Common myeloid progenitor, CD34-positive (primary cell): ENCODE measurements around the gene MEGF10.

Source experiments
- CTCF ChIA-PET: fragments of 350-600 bp; sonication (Branson Sonifier 250); formaldehyde crosslinking; loops from one replicate; lab custom pipeline; 2021; ENCODE audit warnings: antibody characterized with exemption; lab: Charles Lee
- POLR2A ChIA-PET: fragments of 350-600 bp; sonication (Branson Sonifier 250); formaldehyde crosslinking; loops from one replicate; lab custom pipeline; 2021; ENCODE audit warnings: antibody characterized with exemption; lab: Charles Lee
- DNase-seq, 3 donors: peaks; one replicate each; pipeline versions ENCODE4 v3.0.0 to v3.0.0-alpha.2; 2013
- H3K27ac ChIP-seq, 2 experiments: 1 replicate in 1 of 2; 2 replicates in 1 of 2; pipeline ENCODE4 v1.7.0; 2013; ENCODE audit warnings: inconsistent platforms in 2 of 2, low read length in 2 of 2, mild to moderate bottlenecking in 2 of 2, low read depth in 1 of 2, moderate library complexity in 1 of 2; ENCODE audit not compliant: severe bottlenecking in 2 of 2, insufficient read depth in 1 of 2, poor library complexity in 1 of 2
- H3K27me3 ChIP-seq, 5 experiments: replicated peaks in 2 of 5; 1 replicate in 3 of 5; 2 replicates in 2 of 5; pipeline versions ENCODE4 v1.6.1 to v1.7.0; 2013; ENCODE audit warnings: low read length in 4 of 5, mild to moderate bottlenecking in 2 of 5, moderate library complexity in 2 of 5, inconsistent platforms in 1 of 5; ENCODE audit not compliant: insufficient read depth in 5 of 5, control insufficient read depth in 4 of 5
- H3K36me3 ChIP-seq, 4 experiments: 1 replicate in 2 of 4; 2 replicates in 2 of 4; pipeline versions ENCODE4 v1.6.1 to v1.7.0; 2013; ENCODE audit warnings: low read length in 3 of 4, control low read depth in 1 of 4, mild to moderate bottlenecking in 1 of 4; ENCODE audit not compliant: control insufficient read depth in 4 of 4, insufficient read depth in 4 of 4
- H3K4me1 ChIP-seq, 4 experiments: 1 replicate in 3 of 4; 2 replicates in 1 of 4; pipeline versions ENCODE4 v1.6.1 to v1.7.1; 2013; ENCODE audit warnings: low read length in 3 of 4, mild to moderate bottlenecking in 3 of 4, control low read depth in 1 of 4, inconsistent platforms in 1 of 4, moderate library complexity in 1 of 4; ENCODE audit not compliant: control insufficient read depth in 4 of 4, insufficient read depth in 4 of 4; ENCODE audit errors: control extremely low read depth in 1 of 4
- H3K4me3 ChIP-seq, 7 experiments: 1 replicate in 4 of 7; 2 replicates in 3 of 7; pipeline versions ENCODE4 v1.5.1 to v1.7.0; 2013; ENCODE audit warnings: mild to moderate bottlenecking in 7 of 7, low read length in 6 of 7, moderate library complexity in 6 of 7, inconsistent platforms in 2 of 7, low read depth in 2 of 7, control low read depth in 1 of 7; ENCODE audit not compliant: insufficient read depth in 4 of 7, control insufficient read depth in 1 of 7; ENCODE audit errors: extremely low read depth in 1 of 7
- H3K9me3 ChIP-seq, 5 experiments: 1 replicate in 4 of 5; 2 replicates in 1 of 5; pipeline versions ENCODE4 v1.6.1 to v1.7.1; 2013; ENCODE audit warnings: low read length in 4 of 5, mild to moderate bottlenecking in 2 of 5, inconsistent platforms in 1 of 5, low read depth in 1 of 5, moderate library complexity in 1 of 5; ENCODE audit not compliant: control insufficient read depth in 4 of 5, insufficient read depth in 2 of 5; ENCODE audit errors: control extremely low read depth in 1 of 5
- WGBS: methylation state at CpG from one replicate; pipeline ENCODE4 v1.1.5; 2013; ENCODE audit not compliant: insufficient coverage; 5-methylcytosine and 5-hydroxymethylcytosine counted together

MEGF10 gene

GRCh38 chr5:127433526-127433925 is 142.9 kb downstream of the MEGF10 start:
- Histone ChIP-seq H3K36me3 (no peaks in the 10 kb centered on the region), H3K4me1 (no peaks in the 10 kb centered on the region), H3K27ac (no peak overlapping the region), H3K27me3 (no peaks in the 10 kb centered on the region), H3K9me3 (no peaks in the 10 kb centered on the region), H3K4me3 (no peak overlapping the region)
- WGBS, result no CpG with 5 or more reads among the region's 2 CpGs
- POLR2A ChIA-PET, result no interaction called here
- no peak for DNase-seq
- CTCF ChIA-PET, result no interaction called here

GRCh38 chr5:127434588-127434987 is 144.0 kb downstream of the MEGF10 start:
- no peak overlapping the region for H3K4me3 ChIP-seq
- no peaks in the 10 kb centered on the region for H3K27me3 ChIP-seq
- H3K36me3 ChIP-seq, result no peaks in the 10 kb centered on the region
- no peak overlapping the region for H3K27ac ChIP-seq
- H3K9me3 ChIP-seq, result no peaks in the 10 kb centered on the region
- 96% methylated on average over 12 of the region's 12 CpGs for WGBS
- ChIA-PET POLR2A (no interaction called here), CTCF (interaction anchor here (1.0 to 1.2 kb wide), 3 partner anchors 11 to 142 kb away, joined by 3 to 4 read pairs (median 3); no protein-coding TSS in a partner anchor)
- no peaks in the 10 kb centered on the region for H3K4me1 ChIP-seq
- no peak for DNase-seq

DNA sequence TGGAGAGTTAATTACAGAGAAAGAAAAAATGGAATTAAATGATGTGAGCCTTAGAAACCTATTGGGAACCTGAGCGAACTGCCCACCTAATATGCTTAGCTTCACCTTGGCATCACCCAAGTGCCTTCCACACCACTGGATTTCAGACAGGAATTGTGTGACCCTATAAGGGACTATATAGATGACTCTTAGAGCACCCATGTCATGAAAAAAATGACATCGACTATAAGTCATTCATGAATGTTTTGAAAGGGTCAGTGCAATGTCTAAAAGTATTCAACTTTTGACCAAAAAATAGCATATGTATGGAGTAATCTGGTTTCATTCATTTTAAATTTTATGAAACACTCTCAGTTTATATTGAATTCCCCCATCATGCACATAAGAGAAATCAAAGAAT is 145.2 kb downstream of the MEGF10 start:
- ChIA-PET POLR2A (no interaction called here), CTCF (interaction anchor here (1.0 to 1.2 kb wide), 4 partner anchors 10 to 143 kb away, joined by 3 to 4 read pairs (median 3); no protein-coding TSS in a partner anchor)
- no peak overlapping the region for H3K27ac ChIP-seq
- WGBS, result 100% methylated on average over 1 of the region's 2 CpGs
- no peaks in the 10 kb centered on the region for H3K36me3 ChIP-seq
- no peaks in the 10 kb centered on the region for H3K9me3 ChIP-seq
- no peak overlapping the region for H3K4me3 ChIP-seq
- no peak for DNase-seq
- peaks cover 0 to 2% (median 0%) of the 10 kb centered on the region in 5 experiments for H3K27me3 ChIP-seq
- no peaks in the 10 kb centered on the region for H3K4me1 ChIP-seq

GRCh38 chr5:127439644-127440043 is 149.0 kb downstream of the MEGF10 start:
- H3K36me3 ChIP-seq, result no peaks in the 10 kb centered on the region
- WGBS, result 100% methylated on average over 3 of the region's 4 CpGs
- H3K27me3 ChIP-seq, result peaks cover 0 to 2% (median 0%) of the 10 kb centered on the region in 5 experiments
- POLR2A ChIA-PET, result no interaction called here
- CTCF ChIA-PET, result interaction anchor here (1.0 to 1.5 kb wide), 3 partner anchors 9 to 150 kb away, joined by 3 to 4 read pairs (median 4); no protein-coding TSS in a partner anchor
- H3K27ac ChIP-seq, result no peak overlapping the region
- no peaks in the 10 kb centered on the region for H3K4me1 ChIP-seq
- no peak for DNase-seq
- no peaks in the 10 kb centered on the region for H3K9me3 ChIP-seq
- H3K4me3 ChIP-seq, result no peak overlapping the region

DNA sequence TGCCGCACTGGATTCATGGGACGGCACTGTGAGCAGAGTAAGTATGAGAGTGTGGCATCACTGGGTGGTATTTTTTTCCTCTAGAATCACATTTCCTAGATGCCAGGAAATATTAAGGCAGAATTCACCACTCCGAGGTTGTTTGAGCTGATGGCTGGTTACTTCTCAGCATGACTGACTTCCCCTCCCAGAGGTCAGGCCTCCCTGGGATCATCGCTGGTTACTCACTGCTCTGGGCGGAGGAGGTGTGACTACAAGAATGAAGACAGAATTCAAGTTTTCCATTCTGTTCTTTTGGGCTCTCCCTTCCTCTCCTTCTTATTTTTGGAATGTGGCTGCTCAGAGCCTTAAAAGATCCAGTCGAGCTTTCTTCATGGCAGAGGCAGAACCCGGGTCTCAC is 150.2 kb downstream of the MEGF10 start:
- Histone ChIP-seq H3K4me1 (no peaks in the 10 kb centered on the region), H3K9me3 (no peaks in the 10 kb centered on the region), H3K4me3 (no peak overlapping the region), H3K36me3 (no peaks in the 10 kb centered on the region), H3K27me3 (peaks cover 0 to 2% (median 0%) of the 10 kb centered on the region in 5 experiments), H3K27ac (no peak overlapping the region)
- POLR2A ChIA-PET, result no interaction called here
- CTCF ChIA-PET, result interaction anchor here (0.9 to 1.7 kb wide), 6 partner anchors 128 to 154 kb away, joined by 3 to 5 read pairs (median 4); no protein-coding TSS in a partner anchor
- WGBS, result 100% methylated on average over 4 of the region's 7 CpGs
- DNase-seq, result no peak

- H3K9me3 ChIP-seq, result no peaks in the 10 kb centered on the region
- H3K27me3 ChIP-seq, result peaks cover 0 to 2% (median 0%) of the 10 kb centered on the region in 5 experiments
- H3K4me1 ChIP-seq, result no peaks in the 10 kb centered on the region
- 60% methylated on average over 3 of the region's 4 CpGs for WGBS
- H3K36me3 ChIP-seq, result no peaks in the 10 kb centered on the region
- ChIA-PET POLR2A (no interaction called here), CTCF (interaction anchor here (0.9 to 3.7 kb wide), 12 partner anchors 10 to 604 kb away, joined by 3 to 12 read pairs (median 4); partner anchors contain the start of gene MEGF10)
- H3K27ac ChIP-seq, result no peak overlapping the region
- no peak overlapping the region for H3K4me3 ChIP-seq
- DNase-seq, result peak; percentile 24 to 50 (median 46)
Observed at GRCh38 chr5:127441799-127442484, 151.3 kb downstream of the MEGF10 start.

DNA sequence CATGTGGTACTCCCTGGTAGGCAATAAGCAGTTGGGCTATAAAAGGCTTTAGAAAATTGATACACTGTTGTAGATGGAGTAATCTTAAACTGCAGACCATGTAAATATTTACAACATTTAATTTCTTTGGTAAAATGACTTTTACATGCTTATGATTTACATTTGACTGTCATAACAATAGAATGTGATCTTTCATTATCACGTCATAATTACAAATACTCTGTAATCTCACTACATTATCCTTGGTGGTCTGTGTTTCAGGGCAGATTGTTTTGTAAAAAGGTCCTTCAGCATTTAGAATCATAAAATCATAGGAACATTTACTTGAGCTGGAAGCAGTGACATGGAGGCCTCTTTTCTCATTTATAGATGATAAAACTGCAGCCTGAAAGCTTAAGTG is 153.6 kb downstream of the MEGF10 start:
- Histone ChIP-seq H3K27me3 (peaks cover 0 to 2% (median 0%) of the 10 kb centered on the region in 5 experiments), H3K27ac (no peak overlapping the region), H3K4me3 (no peak overlapping the region), H3K4me1 (no peaks in the 10 kb centered on the region), H3K9me3 (no peaks in the 10 kb centered on the region), H3K36me3 (no peaks in the 10 kb centered on the region)
- POLR2A ChIA-PET, result no interaction called here
- no peak for DNase-seq
- no CpG with 5 or more reads among the region's 1 CpG for WGBS
- CTCF ChIA-PET, result interaction anchor here (1.0 to 3.7 kb wide), 2 partner anchors 46 to 151 kb away, joined by 4 to 12 read pairs; no protein-coding TSS in a partner anchor
